GM19467 (cell line): ENCODE results near the gene CFLAR.
A peak's percentile ranks its signal among the peaks of the same experiment; 100 is the strongest.
"Not testable (repeated sequence)": the region's sequence is repeated elsewhere in the genome, so short reads cannot be mapped to it uniquely, and the experiment has no call there.

ENCODE experiments used
- ATAC-seq: cut with Tn5 transposase; IDR thresholded peaks from one replicate; pipeline ENCODE4 v1.9.1; 2021; ENCODE audit warnings: mild to moderate bottlenecking, moderate library complexity; ENCODE audit not compliant: unreplicated experiment

The CFLAR gene

DNA sequence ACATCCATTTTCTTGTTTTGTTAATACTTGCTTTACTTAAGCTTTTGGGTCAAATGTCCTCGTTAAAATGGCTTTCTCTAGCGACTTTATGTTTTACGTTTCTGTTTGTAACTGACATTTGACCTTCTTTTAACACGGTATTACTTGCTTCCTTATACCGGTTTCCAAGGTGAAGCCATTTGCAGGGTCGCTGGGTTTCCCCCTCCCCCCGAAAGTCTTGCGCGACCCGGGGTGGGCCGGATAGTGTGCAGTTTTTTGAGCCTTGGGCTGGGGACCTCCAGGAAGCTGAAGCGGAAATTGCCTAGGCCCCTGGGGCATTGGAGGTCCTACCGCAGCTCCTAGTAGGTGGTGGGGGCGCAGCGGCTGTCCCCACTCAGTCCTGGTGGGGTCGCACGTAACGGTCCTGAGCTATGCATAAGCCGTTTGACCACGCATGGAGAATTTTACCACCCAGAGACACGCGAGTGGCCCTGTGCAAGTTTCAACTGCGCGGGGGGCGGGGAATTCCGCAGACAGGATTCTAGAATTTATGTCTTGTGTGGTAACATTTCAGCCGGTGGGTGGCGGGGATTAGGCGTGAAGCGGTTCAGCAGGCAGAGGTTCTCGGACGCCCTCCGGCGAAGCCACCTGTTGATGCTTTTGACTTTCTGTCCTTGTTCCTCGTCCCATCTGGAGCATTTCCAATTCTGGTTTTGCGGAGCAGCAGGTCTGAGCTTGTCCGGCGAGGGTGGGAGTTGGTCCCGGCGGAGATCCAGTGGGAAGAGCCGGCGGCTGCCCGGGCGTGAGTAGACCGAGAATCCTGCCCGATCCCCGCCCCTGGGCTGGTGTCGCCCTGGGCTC lies 2.4 kb downstream of the CFLAR start:
- ATAC-seq = peak; percentile 46

DNA sequence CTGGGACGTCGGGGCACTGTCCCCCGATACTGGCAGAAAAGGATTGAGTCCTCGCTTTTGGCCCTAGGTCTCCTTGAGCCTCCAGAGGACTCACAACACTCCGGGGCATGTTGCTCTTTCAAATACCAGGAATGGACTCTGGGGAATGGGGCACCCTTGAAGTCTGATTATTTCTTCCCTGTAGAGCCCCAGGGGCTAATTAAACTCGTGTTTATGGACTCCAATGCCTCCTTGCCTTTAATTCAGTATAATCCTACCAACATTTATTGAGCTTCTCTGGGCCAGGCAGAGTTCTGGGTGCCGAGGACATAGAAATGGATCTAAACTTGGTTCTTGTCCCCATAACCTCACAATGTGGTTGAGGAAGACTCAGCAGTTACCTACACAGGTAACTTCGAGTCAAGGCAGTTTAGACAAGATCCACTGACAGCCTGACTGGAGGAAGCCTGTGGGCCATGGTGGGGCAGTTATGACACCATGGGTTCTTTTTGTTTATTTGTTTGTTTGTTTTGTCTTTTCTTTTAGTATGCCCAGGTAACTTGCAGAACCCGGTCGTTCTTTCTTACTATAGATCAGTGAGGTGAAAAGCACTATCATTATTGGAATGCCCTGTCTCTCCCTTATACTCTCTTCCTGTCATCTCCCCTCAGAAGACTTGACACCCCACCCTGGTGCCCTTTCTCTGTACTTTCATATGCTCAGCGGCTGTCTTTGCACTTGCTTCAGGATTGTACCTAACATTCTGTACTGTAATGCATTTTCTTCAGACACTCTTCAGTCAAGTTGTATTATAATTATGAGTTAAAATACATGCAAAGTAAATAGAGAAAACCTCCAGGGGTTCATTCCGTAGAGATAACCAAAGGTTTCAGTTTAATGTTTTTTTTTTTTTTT lies 3.2 kb downstream of the CFLAR start:
- no peak for ATAC-seq

DNA sequence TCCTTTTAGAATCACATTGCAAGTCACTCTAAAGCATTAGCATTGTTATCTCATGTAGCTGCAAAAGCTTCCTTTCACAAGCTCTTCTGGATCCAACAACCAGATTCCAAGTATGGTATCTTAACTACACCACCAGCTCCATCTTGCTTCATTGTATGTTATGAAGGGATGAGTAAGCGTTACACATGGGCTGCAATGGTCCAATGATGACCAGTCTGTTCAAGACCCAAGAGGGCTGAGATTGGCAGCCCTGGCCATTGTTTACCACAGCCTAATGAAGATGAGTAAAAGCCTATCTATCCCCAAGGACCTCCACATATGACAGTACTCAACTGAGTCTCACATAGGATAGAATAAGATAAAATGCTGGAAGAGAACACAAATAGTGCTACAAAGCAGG lies 6.3 kb downstream of the CFLAR start:
- ATAC-seq = no peak

DNA sequence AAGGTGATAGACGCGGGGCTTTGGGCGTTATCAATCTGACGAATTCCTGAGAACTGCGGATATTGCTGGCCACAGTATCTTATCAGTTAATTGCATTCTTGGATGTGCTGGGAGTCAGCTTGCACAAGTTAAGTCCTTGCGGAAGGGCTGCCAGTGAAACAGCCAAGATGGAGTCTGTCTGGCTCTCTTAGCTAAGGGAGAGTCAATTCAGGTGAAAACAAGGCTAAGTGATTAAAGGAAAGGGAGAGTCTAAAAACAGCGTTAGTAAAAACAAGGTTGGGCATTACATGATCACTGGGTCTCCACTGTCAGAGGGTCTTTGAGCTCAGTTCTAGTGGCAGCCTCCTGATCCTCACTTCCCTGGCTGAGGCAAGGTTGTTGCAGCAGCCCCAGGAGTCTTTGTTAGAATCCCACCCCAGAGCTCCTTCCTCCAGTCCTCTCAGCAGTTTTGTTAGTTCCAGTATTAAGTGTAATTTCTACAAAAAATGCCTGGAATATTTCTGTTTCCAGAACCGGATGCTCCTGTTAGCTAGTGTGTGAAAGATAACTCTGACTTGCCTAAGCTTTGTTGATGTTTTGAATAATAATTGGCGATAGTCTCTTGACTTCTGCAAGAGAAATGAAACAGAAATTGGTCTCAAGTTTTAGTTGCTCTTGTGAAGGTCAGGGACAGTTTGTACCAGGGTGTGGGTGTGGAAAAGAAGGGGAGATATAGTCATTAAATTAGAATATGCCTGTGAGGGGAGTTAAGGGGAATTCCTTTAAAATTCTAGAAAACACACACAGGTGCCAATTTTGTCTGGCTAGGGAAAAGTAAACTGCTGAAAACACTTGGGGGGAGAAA lies 10.6 kb downstream of the CFLAR start:
- ATAC-seq = no peak

DNA sequence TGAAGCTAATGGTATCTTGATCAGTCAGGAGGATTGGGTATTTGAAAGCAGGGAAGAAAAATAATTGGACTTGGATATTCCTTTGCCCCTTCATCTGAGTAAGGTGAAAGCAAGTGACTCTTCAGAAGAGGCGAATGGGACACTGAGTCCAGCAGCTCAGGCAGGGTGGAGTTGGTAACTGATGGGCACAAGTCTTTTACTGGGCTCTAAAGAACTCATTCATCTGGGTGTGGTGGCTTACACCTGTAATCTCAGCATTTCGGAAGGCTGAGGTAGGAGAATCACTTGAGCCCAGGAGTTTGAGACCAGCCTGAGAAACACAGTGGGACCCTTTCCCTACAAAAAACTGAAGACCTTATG lies 11.2 kb downstream of the CFLAR start:
- no peak for ATAC-seq

DNA sequence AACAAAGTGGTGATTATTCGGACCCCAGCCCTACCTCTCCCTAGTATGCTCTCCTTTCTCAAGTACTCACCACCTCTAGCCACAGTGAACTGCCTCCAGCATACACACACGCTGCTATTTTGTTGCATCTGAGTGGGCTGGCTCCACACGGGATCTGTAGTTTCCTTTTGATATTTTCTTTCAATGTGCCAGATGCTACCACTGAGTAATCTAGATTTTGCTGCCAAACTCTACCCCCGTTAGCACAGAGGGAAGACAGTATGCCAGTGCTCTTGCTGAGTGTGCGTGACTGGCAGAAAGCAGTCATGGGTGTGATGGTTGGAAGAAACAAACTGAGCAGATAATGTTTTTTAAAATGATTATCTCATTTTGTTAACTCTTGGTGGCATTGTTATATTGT lies 11.6 kb downstream of the CFLAR start:
- ATAC-seq = no peak

DNA sequence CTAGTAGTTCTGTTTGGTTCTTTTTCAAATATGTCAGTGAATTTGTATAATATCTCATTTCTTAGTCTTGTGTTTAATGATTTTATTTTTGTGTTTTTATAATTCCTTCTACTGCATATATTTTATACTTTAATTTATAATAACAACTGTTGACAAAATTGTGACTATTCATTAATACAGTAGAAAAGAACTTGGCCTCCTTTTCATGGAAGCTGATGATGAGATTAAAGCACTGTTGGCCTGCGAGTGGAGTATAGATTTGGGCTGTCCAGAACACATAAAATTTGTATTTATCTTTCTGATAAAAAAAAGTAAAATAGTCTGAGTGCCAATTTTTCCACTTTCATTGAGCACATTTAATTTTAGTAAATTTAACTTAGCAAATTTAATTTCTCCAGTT lies 12.1 kb downstream of the CFLAR start:
- no peak for ATAC-seq

DNA sequence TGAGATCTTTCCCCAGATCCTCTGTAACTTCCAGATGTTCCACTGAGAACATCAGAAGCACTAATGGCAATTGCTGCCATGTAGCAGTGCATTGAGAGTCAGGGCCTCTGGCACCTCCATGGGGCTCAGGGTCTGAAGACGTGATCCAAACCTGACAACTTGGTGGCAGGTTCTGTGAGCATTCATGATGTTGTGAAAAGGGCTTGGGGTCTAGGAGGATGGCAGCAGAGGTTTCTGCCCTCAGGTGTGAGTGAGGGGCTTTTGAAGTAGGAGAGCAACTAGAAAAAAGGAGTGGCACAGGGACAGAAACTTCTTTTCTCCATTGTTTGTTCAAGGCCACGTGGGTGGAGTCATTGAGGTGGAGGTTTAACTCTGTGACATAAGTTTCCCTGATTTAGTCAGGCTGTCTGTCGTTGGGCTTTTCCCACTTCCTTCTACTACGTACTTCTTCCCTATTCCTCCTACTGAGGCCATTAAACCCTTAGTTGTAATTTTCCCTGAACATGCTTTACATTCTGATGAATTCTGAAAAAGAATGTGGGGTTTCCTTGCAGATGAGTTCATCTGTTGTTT lies 13.1 kb downstream of the CFLAR start:
- no peak for ATAC-seq

DNA sequence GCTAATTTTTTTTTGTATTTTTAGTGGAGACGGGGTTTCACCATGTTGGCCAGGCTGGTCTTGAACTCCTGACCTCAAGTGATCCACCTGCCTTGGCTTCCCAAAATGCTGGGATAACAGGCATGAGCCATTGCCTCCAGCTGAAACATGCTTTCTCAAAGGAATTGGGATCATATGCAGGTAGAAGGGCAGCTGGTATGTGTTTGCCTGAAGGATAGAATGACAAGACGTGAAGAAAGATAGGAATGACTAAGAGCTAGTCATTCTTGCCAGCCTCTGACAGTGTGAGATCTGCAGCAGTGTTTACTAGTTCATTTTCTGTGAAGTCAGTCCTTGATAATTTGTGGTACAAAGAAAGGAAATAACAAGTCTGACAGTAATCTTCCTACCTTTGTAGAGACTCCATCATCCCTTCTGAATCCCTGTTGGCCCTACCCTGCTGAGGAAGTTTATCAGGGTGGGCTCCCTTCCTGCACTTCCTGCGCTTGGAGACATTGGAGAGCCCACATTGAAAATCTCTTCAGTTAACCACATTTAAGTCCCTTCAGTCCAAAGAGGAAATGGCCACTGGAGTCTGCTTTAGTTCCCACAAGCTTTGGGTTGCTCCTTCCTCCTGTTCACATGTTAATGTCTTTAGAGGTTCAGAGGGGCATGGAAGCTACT lies 14.7 kb downstream of the CFLAR start:
- ATAC-seq = no peak

DNA sequence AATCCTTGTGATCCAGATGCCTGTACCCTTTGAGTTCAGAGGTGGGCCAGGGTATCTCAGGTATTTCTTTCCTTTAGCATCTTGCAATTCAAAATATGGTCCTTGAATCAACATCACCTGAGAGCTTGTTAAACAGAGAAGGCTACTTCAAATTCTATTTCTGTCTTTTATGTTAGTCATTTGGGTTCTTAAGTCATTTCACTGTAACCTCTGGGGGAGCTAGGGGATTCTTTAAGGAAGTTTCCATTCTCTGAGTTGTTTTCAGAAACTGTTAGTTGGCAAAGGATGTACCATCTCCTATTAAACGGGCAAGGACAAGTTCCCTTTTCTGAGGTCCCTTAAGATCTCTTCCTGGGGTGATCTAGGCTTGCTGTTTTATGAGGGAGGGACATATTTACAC lies 16.6 kb downstream of the CFLAR start:
- ATAC-seq = no peak

DNA sequence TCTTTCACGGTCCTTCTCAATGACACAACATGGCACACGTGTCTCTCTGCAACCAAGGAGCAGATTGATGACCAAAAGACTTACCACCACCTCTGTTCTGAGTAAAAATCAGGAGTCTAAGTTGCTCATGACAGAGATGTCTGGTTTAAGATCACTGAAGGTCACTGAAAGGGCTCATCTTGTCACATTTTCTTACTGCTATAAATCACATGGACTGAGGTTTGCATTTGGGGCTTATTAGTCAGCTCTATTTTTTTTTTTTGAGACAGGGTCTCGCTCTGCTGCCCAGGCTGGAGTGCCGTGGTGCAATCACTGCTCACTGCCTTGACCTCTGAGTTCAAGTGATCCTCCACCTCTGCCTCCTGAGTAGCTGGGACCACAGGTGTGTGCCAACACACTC lies 19.4 kb downstream of the CFLAR start:
- no peak for ATAC-seq

DNA sequence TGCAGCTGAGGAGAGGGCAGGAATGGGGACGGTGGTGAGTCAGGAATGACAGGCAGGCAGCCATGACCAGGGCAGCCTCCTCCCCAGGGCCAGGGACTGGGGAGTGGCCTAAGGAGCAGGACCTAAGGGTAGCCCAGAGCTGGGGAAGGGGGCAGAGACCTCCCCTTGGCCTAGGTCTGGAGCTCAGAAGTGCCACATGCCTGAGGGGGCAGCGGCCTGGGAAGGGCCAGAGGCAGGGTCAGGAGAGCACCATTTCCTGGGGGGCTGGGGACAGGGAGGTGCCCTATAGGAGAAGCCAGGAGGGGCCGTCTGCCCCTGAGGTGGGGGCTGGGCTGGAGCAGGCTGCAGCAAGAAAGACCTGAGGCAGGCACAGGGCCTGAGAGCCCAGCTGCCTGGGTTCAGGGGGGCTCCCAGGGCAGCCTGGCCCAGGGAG lies 20.9 kb downstream of the CFLAR start:
- no peak for ATAC-seq

DNA sequence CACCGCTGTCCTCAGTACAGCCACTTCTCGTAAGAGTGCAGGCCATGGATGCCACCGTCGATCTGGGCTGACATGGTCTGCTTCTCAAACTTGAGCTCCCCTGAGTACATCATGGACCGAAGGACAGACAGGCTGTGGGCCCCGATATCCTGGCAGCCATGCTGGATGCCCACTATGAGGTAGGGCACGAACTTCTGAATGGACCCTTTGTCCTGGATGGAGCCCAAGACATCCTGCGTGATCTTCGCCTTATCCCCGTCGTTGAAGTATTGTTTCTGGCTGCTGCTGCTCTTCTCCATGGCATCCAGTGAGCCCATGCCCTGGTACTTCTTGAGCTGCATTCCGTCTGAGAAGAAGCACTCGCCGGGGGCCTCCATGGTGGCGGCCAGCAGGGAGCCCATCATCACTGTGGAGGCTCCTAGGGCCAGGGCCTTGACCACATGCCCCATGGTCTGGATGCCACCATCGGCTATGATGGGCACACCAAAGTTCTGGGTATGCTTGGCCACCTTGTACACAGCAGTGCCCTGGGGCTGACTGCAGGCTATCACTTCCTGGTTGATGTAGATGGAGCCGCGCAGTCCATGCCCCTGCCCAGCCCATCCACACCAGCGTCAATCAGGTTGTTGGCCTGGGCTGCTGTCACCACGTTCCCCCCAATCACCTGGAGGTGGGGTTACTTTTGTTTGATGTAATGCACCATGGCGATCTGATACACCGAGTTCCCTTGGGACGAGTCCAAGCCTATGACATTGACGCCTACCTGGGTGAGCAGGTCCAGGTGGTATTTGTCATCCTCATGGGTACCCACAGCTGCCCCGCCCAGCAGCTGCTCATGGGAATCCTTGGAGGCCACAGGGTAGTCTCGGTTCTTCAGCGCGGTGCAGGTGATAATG lies 21.8 kb downstream of the CFLAR start:
- ATAC-seq = no peak

DNA sequence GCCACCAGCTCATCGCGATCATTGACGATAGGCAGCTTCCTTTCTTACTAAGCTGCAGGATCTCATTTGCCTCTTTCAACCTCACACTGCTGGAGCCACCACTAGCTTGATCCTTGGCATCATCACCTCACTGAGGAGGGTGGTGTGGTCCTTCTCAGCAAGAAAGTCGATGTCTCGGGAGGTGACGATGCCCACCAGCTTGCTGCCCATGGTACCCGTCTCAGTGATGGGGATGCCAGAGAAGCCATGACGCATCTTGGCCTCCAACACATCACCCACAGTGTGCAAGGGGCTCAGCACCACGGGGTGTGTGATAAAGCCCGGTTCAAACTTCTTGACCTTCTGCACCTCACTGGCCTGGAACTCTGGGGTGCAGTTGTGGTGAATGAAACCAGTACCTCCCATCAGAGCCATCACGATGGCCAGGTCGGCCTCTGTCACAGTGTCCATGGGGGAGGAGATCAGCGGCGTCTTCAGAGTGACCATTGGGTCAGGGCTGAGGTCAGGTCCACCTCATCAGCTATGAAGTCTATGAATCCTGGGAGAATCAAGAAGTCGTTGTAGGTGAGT lies 22.5 kb downstream of the CFLAR start:
- ATAC-seq = no peak

DNA sequence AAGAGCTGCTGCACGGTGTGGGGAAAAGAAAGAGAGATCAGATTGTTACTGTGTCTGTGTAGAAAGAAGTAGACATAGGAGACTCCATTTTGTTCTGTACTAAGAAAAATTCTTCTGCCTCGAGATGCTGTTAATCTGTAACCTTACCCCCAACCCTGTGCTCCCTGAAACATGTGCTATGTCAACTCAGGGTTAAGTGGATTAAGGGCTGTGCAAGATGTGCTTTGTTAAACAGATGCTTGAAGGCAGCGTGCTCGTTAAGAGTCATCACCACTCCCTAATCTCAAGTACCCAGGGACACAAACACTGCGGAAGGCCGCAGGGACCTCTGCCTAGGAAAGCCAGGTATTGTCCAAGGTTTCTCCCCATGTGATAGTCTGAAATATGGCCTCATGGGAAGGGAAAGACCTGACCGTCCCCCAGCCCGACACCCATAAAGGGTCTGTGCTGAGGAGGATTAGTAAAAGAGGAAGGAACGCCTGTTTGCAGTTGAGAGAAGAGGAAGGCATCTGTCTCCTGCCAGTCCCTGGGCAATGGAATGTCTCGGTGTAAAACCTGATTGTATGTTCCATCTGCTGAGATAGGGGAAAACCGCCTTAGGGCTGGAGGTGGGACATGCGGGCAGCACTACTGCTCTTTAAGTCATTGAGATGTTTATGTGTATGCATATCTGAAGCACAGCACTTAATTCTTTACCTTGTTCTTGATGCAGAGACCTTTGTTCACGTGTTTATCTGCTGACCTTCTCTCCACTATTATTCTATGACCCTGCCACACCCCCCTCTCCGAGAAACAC lies 23.2 kb downstream of the CFLAR start:
- not testable (repeated sequence) for ATAC-seq

DNA sequence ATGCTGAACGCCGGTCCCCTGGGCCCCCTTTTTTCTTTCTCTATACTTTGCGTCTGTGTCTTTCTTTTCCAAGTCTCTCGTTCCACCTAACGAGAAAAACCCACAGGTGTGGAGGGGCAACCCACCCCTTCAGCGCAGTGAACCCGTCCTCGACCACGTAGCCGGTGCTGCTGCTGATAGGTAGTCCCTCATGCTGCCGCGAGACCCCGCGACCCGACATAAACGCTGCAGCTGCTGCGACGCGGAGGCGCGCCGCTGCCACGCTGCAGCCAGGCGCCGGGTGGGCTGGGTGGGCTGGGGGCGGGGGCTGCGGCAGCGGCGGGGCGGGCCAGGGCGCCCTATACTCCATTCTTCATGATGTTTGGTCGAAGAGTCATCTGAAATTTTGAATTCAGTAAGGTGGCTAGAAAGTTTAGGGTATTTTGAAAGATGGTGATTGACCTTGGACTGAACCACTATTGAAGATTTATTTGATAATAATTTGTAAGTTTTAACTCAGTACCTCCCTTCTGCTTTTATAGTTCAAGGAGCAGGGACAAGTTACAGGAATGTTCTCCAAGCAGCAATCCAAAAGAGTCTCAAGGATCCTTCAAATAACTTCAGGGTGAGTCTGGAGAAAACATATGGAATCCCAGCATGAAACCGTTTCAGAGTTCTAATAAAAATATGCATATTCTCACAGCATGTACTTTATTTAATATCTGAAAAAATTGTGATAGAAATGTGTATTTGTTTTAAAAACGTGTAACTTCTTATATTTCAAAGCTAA lies 24.1 kb downstream of the CFLAR start:
- ATAC-seq = no peak
